NK-92 (cell line): ENCODE results near the gene SH2D4B.

ENCODE experiments used
- DNase-seq: peaks from one replicate; lab custom pipeline; 2025; ENCODE audit not compliant: unreplicated experiment; lab: John Stamatoyannopoulos, UW

SH2D4B gene

DNA sequence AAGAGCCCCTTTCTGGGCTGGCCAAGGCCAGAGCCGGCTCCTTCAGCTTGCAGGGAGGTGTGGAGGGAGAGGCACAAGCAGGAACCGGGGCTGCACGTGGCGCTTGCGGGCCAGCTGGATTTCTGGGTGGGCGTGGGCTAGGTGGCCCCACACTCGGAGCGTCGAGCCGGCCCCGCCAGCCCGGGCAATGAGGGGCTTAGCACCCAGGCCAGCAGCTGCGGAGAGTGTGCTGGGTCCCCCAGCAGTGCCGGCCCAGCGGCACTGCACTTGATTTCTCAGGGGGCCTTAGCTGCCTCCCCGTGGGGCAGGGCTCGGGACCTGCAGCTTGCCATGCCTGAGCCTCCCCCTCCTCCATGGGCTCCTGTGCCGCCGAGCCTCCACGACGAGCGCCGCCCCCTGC, 48.1 kb downstream of the SH2D4B start:
- no peak for DNase-seq

GRCh38 chr10:80588546-80588945, 50.8 kb downstream of the SH2D4B start:
- no peak for DNase-seq

GRCh38 chr10:80589726-80590373, 52.1 kb downstream of the SH2D4B start:
- DNase-seq, result no peak

GRCh38 chr10:80590585-80591125, 53.0 kb downstream of the SH2D4B start:
- DNase-seq, result no peak

DNA sequence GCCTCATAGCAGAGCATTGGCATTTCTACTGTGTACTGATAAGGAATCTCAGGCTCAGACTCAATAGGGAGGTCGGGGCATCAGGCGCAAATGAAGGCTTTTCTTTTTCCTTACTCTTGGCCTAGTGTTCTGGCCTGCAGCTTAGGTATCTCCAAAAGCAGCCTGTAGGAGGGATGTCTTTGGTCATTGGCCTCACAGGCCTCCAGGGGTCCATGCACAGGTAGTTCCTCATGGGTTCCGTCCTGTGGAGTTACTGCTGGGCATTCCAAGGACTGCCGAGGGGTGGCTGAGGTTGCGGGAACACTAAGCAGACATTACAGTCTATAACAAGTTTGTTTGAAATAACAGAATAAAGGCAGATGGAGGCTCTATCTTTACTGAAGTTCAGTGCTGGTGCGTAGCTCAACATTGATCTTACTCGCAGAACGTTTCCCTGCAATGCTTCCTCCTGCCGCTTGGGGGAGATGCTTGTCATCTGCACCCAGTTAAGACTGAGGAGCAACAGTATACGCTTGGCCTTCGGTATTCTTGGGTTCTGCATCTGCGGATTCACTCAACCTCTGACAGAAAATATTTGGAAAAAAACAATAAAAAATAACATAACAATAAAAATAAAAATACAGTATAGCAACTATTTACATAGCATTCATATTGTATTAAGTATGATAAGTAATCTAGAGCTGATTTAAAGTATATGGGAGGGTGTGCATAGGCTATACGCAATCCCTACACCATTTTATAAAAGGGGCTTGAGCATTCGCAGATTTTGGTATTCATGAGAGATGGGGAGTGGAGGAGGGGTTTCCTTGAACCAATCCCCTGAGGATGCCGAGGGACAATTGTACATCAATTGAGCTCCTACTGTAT, 58.9 kb downstream of the SH2D4B start:
- no peak for DNase-seq

- no peak for DNase-seq
Measured at GRCh38 chr10:80598084-80598798, 60.5 kb downstream of the SH2D4B start.

DNA sequence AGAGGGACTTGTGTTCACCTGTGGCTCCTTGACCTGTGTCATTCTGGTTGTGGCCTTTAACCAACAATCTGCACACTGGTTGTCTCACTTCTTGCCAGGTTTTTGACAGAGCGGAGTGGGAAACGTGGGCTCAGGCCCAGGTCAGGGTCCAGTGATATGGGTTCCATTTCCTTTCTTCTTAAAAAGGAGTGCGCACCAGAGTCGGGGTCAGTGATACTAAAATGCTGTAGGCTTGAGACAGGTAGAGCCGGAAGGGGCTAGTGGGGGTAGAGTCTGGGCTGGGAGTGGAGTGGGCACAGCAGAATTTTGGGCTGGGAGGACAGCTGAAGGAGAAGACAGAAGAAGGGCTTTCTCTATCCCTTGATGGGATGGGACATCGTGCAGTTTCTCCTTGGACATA, 61.2 kb downstream of the SH2D4B start:
- DNase-seq, result no peak

- DNase-seq, result no peak
Measured at GRCh38 chr10:80599424-80599847, 61.7 kb downstream of the SH2D4B start.

GRCh38 chr10:80600256-80600655, 62.6 kb downstream of the SH2D4B start:
- no peak for DNase-seq

GRCh38 chr10:80602881-80603280, 65.2 kb downstream of the SH2D4B start:
- DNase-seq, result no peak

DNA sequence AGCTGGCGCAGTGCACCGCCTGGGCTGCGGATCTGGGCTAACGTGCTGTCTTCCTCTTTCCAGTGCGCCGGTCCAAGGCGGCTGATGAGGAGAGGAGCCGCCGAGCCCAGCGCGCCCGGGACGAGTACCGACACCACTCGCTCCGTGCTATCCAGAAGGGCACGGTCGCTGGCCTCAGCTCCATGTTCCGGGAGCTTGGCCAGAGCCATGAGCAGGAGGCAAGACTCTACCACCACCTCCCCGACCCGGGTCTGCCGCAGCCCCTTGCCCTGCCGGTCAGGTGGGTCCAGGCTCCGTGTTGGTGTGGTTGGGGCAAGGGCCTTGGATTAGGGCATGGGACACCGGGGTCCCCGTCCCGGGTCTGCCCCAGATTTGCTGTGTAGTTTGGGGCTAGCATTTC, 65.8 kb downstream of the SH2D4B start:
- DNase-seq, result no peak

DNA sequence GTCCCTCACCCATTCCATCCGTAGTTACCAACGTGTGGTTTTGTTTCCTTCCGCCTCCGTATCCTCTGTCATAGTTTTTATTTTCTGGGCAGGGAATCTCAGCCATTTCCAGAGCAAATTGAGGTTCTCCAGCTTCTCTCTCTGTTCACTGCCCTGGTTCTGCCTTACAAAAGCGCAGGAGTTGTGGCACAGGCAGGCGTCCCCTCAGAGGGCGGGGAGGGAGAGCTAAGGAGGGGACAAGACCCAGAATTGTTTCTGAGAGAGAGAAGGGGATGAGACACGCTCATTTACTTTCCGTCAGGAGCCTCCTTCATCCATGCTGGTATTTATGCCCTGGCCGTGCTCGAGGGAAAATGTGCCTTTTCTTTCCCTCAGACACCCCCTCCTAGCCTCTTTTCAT, 71.0 kb downstream of the SH2D4B start:
- DNase-seq, result no peak

- DNase-seq, result no peak
Measured at GRCh38 chr10:80609331-80609730, 71.6 kb downstream of the SH2D4B start.

- no peak for DNase-seq
Measured at GRCh38 chr10:80611481-80612185, 73.9 kb downstream of the SH2D4B start.

GRCh38 chr10:80612261-80612660, 74.6 kb downstream of the SH2D4B start:
- no peak for DNase-seq

DNA sequence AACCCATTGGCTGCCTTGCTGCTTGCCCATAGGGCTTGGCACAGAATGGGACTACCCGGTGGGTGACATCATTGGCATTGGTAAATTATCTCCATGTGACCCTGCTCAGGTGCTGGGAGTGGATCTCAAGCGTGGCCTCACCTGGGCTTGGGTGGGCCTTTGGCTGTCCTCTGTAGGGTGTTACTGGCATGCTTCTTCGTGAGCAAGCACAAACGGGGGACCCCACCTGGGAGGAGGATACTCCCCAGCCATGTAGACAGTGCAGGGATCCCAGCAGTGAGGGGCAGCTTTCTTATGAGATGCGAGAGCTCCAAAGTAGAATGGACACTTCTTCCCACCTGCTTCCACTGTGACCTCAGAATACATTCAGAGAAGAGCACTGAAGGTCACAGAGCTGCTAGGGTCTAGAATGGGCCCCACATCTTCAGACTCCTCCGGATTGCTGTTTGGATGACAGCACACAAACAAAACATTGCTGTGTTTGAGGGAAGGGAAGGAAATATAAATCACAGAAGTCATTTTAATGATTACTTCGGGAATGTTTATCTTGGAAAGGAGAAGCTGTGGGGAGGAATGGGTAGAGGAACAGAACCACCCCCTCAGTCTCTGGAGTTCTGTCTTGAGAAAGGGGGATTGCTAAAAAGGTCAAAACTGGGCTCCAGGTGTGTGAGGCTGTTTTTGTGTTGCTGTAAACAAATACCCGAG, 75.9 kb downstream of the SH2D4B start:
- DNase-seq, result no peak

GRCh38 chr10:80614576-80615416, 77.1 kb downstream of the SH2D4B start:
- no peak for DNase-seq

GRCh38 chr10:80617807-80618206, 80.1 kb downstream of the SH2D4B start:
- no peak for DNase-seq

GRCh38 chr10:80619036-80619435, 81.3 kb downstream of the SH2D4B start:
- DNase-seq, result no peak
